HUES48 (cell line): ENCODE measurements around the gene NUMB.

Experiments
- H3K27ac ChIP-seq: one replicate; pipeline ENCODE4 v1.7.0; 2013; ENCODE audit warnings: low read depth, low read length, inconsistent platforms
- H3K27me3 ChIP-seq: 2 replicates; pipeline ENCODE4 v1.6.1; 2013; ENCODE audit warnings: mild to moderate bottlenecking, low read length; ENCODE audit not compliant: control insufficient read depth, insufficient read depth
- H3K36me3 ChIP-seq: 2 replicates; pipeline ENCODE4 v1.6.1; 2013; ENCODE audit warnings: low read length; ENCODE audit not compliant: control insufficient read depth, insufficient read depth
- H3K4me1 ChIP-seq: 2 replicates; pipeline ENCODE4 v1.6.1; 2013; ENCODE audit warnings: mild to moderate bottlenecking, low read length; ENCODE audit not compliant: control insufficient read depth, insufficient read depth
- H3K4me3 ChIP-seq: 2 replicates; pipeline ENCODE4 v1.5.1; 2013; ENCODE audit warnings: mild to moderate bottlenecking, low read depth, low read length
- H3K9ac ChIP-seq: 2 replicates; pipeline ENCODE4 v1.6.1; 2013; ENCODE audit warnings: mild to moderate bottlenecking, low read depth, low read length, moderate library complexity
- H3K9me3 ChIP-seq: 2 replicates; pipeline ENCODE4 v1.6.1; 2013; ENCODE audit warnings: low read length; ENCODE audit not compliant: control insufficient read depth, insufficient read depth

The NUMB gene

GRCh38 chr14:73225496-73225895, 232.8 kb downstream of the NUMB start:
- no peak overlapping the region for H3K4me3 ChIP-seq
- H3K27ac ChIP-seq = no peak overlapping the region
- no peaks in the 10 kb centered on the region for H3K36me3 ChIP-seq
- no peaks in the 10 kb centered on the region for H3K9me3 ChIP-seq
- no peaks in the 10 kb centered on the region for H3K27me3 ChIP-seq
- peaks cover 26% of the 10 kb centered on the region for H3K4me1 ChIP-seq
- no peak overlapping the region for H3K9ac ChIP-seq
